Neuronal stem cell (in vitro differentiated cells): Measurements from ENCODE around the gene SCYL3. TPM values are rescaled to one million over a fixed set of nuclear protein-coding genes. Genes with fewer than 3 reads are reported as not detected.

Source experiments
- DNase-seq: peaks from one replicate; pipeline ENCODE4 v3.0.0-alpha.2; 2013; ENCODE audit warnings: low spot score
- H2AFZ ChIP-seq: one replicate; pipeline ENCODE4 v1.6.1; 2013; ENCODE audit warnings: mild to moderate bottlenecking, low read length, inconsistent platforms
- H2AK5ac ChIP-seq: 2 replicates; pipeline ENCODE4 v1.6.1; 2013; ENCODE audit warnings: low read depth, mild to moderate bottlenecking, inconsistent platforms, low read length, moderate library complexity, mixed read lengths
- H2BK120ac ChIP-seq: 2 replicates; pipeline ENCODE4 v1.6.1; 2013; ENCODE audit warnings: low read depth, mild to moderate bottlenecking, inconsistent platforms, low read length, moderate library complexity, mixed read lengths
- H2BK12ac ChIP-seq: one replicate; pipeline ENCODE4 v1.6.1; 2013; ENCODE audit warnings: low read length, inconsistent platforms
- H2BK15ac ChIP-seq: 2 replicates; pipeline ENCODE4 v1.6.1; 2013; ENCODE audit warnings: mild to moderate bottlenecking, low read length, inconsistent platforms, mixed read lengths
- H2BK5ac ChIP-seq: one replicate; pipeline ENCODE4 v1.6.1; 2013; ENCODE audit warnings: inconsistent platforms, mild to moderate bottlenecking, low read length, moderate library complexity
- H3K14ac ChIP-seq: one replicate; pipeline ENCODE4 v1.6.1; 2013; ENCODE audit warnings: low read length, inconsistent platforms
- H3K18ac ChIP-seq: 2 replicates; pipeline ENCODE4 v1.6.1; 2013; ENCODE audit warnings: low read length, inconsistent platforms
- H3K23ac ChIP-seq: 2 replicates; pipeline ENCODE4 v1.6.1; 2013; ENCODE audit warnings: low read depth, mild to moderate bottlenecking, mixed read lengths, low read length, inconsistent platforms; ENCODE audit not compliant: poor library complexity
- H3K27ac ChIP-seq: replicated peaks from 3 replicates; pipeline ENCODE4 v1.5.1; 2013; ENCODE audit warnings: low read length, inconsistent platforms
- H3K27me3 ChIP-seq, 3 experiments: 2 replicates each; pipeline ENCODE4 v1.6.1; 2013; ENCODE audit warnings: low read length in 3 of 3, mild to moderate bottlenecking in 2 of 3, inconsistent platforms in 1 of 3, low read depth in 1 of 3, mixed read lengths in 1 of 3, moderate library complexity in 1 of 3; ENCODE audit not compliant: control insufficient read depth in 3 of 3, insufficient read depth in 3 of 3
- H3K36me3 ChIP-seq, 2 donors: replicated peaks in 1 of 2; 2 replicates each; pipeline ENCODE4 v1.6.1; 2013; ENCODE audit warnings: low read length in 2 of 2; ENCODE audit not compliant: control insufficient read depth in 2 of 2, insufficient read depth in 2 of 2
- H3K4ac ChIP-seq: 2 replicates; pipeline ENCODE4 v1.6.1; 2013; ENCODE audit warnings: inconsistent platforms, mild to moderate bottlenecking, low read length, moderate library complexity
- H3K4me1 ChIP-seq, 2 donors: 1 replicate in 1 of 2; 2 replicates in 1 of 2; pipeline ENCODE4 v1.6.1; 2013; ENCODE audit warnings: low read length in 2 of 2, low read depth in 1 of 2; ENCODE audit not compliant: control insufficient read depth in 2 of 2, insufficient read depth in 1 of 2
- H3K4me2 ChIP-seq: one replicate; pipeline ENCODE4 v1.6.1; 2013; ENCODE audit warnings: mild to moderate bottlenecking, low read length, inconsistent platforms; ENCODE audit not compliant: insufficient read depth, poor library complexity, severe bottlenecking
- H3K4me3 ChIP-seq, 2 donors: 2 replicates each; pipeline ENCODE4 v1.5.1; 2013; ENCODE audit warnings: low read length in 2 of 2, mild to moderate bottlenecking in 2 of 2, inconsistent platforms in 1 of 2, moderate library complexity in 1 of 2
- H3K79me1 ChIP-seq: one replicate; pipeline ENCODE4 v1.6.1; 2013; ENCODE audit warnings: low read depth, mild to moderate bottlenecking, inconsistent platforms, low read length, moderate library complexity
- H3K9ac ChIP-seq: one replicate; pipeline ENCODE4 v1.6.1; 2013; ENCODE audit warnings: mild to moderate bottlenecking, low read depth, low read length, inconsistent platforms; ENCODE audit not compliant: poor library complexity
- H3K9me3 ChIP-seq, 2 donors: replicated peaks in 1 of 2; 2 replicates each; pipeline versions ENCODE3 to v1.6.1; 2013; ENCODE audit warnings: low read length in 2 of 2, mild to moderate bottlenecking in 2 of 2, inconsistent platforms in 1 of 2, low read depth in 1 of 2, mixed read lengths in 1 of 2, moderate library complexity in 1 of 2; ENCODE audit not compliant: control insufficient read depth in 2 of 2, insufficient read depth in 1 of 2
- H4K8ac ChIP-seq: one replicate; pipeline ENCODE4 v1.6.1; 2013; ENCODE audit warnings: low read depth, mild to moderate bottlenecking, inconsistent platforms, low read length, moderate library complexity
- H4K91ac ChIP-seq: one replicate; pipeline ENCODE4 v1.6.1; 2013; ENCODE audit warnings: low read length, low read depth, mild to moderate bottlenecking, inconsistent platforms; ENCODE audit not compliant: poor library complexity
- WGBS, 2 donors: extraction: QIAGEN DNeasy Blood & Tissue Kit; methylation state at CpG; one replicate each; pipeline ENCODE4 v1.1.7; 2013; ENCODE audit warnings: missing lambda C conversion rate in 2 of 2, mixed read lengths in 1 of 2; ENCODE audit not compliant: insufficient read length in 2 of 2, insufficient replicate concordance in 1 of 2; ENCODE audit errors: extremely low coverage in 2 of 2; 5-methylcytosine and 5-hydroxymethylcytosine counted together
- small RNA-seq: library from polyadenylated mRNA; stranded (forward); fragments of <200 nt; extraction: miRNeasy Mini kit (QIAGEN cat#:217004); gene quantifications from one replicate; pipeline ENCODE3, GENCODE V24; 2013; ENCODE audit not compliant: insufficient read depth

The SCYL3 gene

DNA sequence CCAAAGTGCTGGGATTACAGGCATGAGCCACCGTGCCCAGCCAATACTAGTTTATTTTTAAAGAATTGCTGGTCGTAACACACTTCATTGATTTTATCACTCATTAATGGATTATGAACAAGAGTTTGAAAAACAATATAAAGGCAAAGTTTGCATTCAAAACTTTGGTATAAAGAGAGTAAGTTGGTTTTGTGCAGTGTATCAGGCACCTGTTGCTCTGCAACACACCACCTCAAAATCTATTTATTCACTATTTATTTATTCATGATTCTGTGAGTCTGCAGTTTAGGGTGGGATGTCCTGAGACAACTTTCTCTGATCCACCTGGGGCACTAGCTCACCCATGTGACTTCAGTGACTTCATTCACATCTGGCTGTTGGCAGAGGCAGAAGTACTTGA lies 88.8 kb downstream of the SCYL3 start:
- no peak overlapping the region for H3K27ac ChIP-seq
- H3K18ac ChIP-seq = no peak overlapping the region
- H2AFZ ChIP-seq = no peak overlapping the region
- H3K79me1 ChIP-seq = no peaks in the 10 kb centered on the region
- no peak for DNase-seq
- H3K27me3 ChIP-seq = no peaks in the 10 kb centered on the region
- H3K9ac ChIP-seq = no peak overlapping the region
- H2AK5ac ChIP-seq = no peak overlapping the region
- no peak overlapping the region for H2BK120ac ChIP-seq
- H3K9me3 ChIP-seq = no peaks in the 10 kb centered on the region
- H2BK5ac ChIP-seq = no peak overlapping the region
- no CpG with 5 or more reads among the region's 2 CpGs for WGBS, 2 donors
- peaks cover 9 to 99% of the 10 kb centered on the region in 2 donors for H3K36me3 ChIP-seq
- no peak overlapping the region for H3K23ac ChIP-seq
- no peak overlapping the region for H3K14ac ChIP-seq
- H4K91ac ChIP-seq = no peak overlapping the region
- H2BK12ac ChIP-seq = no peak overlapping the region
- H3K4ac ChIP-seq = no peak overlapping the region
- H3K4me2 ChIP-seq = no peak overlapping the region
- H2BK15ac ChIP-seq = no peak overlapping the region
- no peaks in the 10 kb centered on the region for H3K4me1 ChIP-seq
- H4K8ac ChIP-seq = no peak overlapping the region
- no peak overlapping the region for H3K4me3 ChIP-seq

DNA sequence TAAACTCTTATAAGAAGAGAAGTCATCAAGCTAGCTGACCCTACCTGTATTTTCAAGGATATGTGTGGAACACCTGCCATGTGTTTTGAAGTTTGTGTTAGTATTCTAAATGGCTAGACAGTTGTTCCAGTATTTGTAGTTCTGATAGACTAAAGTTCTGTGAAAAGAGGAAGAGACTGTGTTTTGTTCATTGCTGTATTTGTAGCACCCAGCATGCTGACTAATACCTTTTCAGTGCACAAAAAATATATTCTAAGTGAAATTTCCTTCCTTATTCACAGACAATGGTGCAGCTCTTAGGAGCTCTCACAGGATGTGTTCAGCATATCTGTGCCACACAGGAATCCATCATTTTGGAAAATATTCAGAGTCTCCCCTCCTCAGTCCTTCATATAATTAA lies 90.8 kb downstream of the SCYL3 start:
- H3K4me3 ChIP-seq = no peak overlapping the region
- H3K4ac ChIP-seq = no peak overlapping the region
- H3K79me1 ChIP-seq = no peaks in the 10 kb centered on the region
- no peak overlapping the region for H2BK12ac ChIP-seq
- H3K27ac ChIP-seq = no peak overlapping the region
- no peak overlapping the region for H3K4me2 ChIP-seq
- H4K8ac ChIP-seq = no peak overlapping the region
- DNase-seq = no peak
- no peaks in the 10 kb centered on the region for H3K27me3 ChIP-seq
- no peak overlapping the region for H2AFZ ChIP-seq
- no peak overlapping the region for H3K18ac ChIP-seq
- H2BK120ac ChIP-seq = no peak overlapping the region
- H4K91ac ChIP-seq = no peak overlapping the region
- no peaks in the 10 kb centered on the region for H3K4me1 ChIP-seq
- peaks cover 5 to 99% of the 10 kb centered on the region in 2 donors for H3K36me3 ChIP-seq
- H2BK5ac ChIP-seq = no peak overlapping the region
- H3K9ac ChIP-seq = no peak overlapping the region
- no peak overlapping the region for H2BK15ac ChIP-seq
- no peaks in the 10 kb centered on the region for H3K9me3 ChIP-seq
- no peak overlapping the region for H2AK5ac ChIP-seq
- no peak overlapping the region for H3K14ac ChIP-seq
- H3K23ac ChIP-seq = no peak overlapping the region

Small RNAs within 50 kb of the gene (small RNA-seq; reads per million reads assigned to genes)
- not detected for gene RN7SL333P
